Body of pancreas (tissue), 4 donors: ENCODE results near the gene ERI3.

Experiments used
- POLR2A ChIP-seq, 3 donors: fragments of 450-650 bp; IDR thresholded peaks; one replicate each; pipeline ENCODE4 v1.6.1; 2016; ENCODE audit warnings: antibody characterized with exemption in 3 of 3, mild to moderate bottlenecking in 2 of 3
- TF ChIP-seq, protein P1 (sequence below), 7 experiments: fragments of 450-650 bp in 4 of 7; fragments of 200-600 bp in 3 of 7; sonication (generic) in 3 of 7; IDR thresholded peaks; one replicate each; pipeline ENCODE4 v1.5.1; 2016 to 2019; ENCODE audit warnings: antibody characterized with exemption in 7 of 7

DNA sequence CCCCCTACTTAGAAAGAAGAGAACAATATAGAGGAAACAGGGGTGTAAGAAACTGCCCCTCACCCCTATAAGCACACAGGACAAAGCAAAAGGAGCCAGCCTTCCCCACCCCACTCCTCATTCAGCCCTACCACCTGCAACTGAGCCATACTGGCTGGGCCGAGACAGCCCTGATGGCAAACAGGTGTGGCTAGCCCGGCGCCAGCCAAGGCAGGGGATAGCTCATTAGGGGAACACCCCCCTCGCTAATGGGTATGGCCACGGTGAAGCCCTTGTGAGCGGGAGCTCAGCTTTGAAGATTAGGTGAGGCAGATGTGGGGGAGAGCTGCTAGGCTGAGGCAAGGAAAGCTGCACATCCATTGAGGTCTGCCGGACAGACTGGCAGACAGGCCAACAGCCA is 65.5 kb downstream of the ERI3 start:
- TF ChIP-seq, protein P1, sequence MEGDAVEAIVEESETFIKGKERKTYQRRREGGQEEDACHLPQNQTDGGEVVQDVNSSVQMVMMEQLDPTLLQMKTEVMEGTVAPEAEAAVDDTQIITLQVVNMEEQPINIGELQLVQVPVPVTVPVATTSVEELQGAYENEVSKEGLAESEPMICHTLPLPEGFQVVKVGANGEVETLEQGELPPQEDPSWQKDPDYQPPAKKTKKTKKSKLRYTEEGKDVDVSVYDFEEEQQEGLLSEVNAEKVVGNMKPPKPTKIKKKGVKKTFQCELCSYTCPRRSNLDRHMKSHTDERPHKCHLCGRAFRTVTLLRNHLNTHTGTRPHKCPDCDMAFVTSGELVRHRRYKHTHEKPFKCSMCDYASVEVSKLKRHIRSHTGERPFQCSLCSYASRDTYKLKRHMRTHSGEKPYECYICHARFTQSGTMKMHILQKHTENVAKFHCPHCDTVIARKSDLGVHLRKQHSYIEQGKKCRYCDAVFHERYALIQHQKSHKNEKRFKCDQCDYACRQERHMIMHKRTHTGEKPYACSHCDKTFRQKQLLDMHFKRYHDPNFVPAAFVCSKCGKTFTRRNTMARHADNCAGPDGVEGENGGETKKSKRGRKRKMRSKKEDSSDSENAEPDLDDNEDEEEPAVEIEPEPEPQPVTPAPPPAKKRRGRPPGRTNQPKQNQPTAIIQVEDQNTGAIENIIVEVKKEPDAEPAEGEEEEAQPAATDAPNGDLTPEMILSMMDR (IDR thresholded peaks at IDR 0.05), result no peak
- TF ChIP-seq POLR2A (IDR thresholded peaks at IDR 0.05), result no peak
